ENCODE data around the gene KCTD13. TPM values are rescaled to one million over a fixed set of nuclear protein-coding genes. Genes with fewer than 3 reads are reported as not detected.
"Not testable (repeated sequence)": the region's sequence is repeated elsewhere in the genome, so short reads cannot be mapped to it uniquely, and the experiment has no call there.

Gene KCTD13
- total RNA-seq, 1 donor from 2014 or later = 58.2 TPM

DNA sequence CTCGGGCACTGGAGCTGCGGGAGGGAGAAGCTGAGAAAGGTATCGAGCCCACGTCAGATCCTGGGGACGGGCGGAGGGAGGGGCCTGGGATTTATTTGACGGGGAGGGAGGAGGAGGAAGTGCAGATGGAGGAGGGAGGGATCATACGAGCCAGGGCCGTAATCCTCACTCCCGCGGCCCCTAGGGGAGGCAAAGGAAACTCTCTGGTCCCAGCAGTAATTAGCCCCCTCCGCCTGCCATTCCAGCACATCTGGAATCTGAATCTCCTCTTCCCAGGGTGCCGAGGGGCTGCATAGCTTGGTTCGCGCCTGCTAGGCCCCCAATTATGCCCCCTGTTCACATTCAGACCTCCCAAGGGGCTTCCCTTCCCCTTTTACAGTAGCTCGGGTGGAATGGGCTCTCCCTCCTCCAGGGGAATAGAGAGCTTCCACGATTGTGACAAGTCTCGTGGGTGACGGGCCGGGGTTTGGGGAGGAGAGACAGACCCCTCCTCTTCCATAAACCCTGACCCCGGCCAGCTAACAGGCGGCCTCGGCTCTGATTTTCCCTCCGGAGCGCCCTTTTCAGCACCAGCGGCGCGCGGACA lies 26.4 kb downstream of the KCTD13 start, which contains the start of gene SEZ6L2:
SEZ6L2 (minus strand) TSS at position 35 of the 586 bp plus-strand sequence. CDS start 531 bp downstream, outside the sequence.
- H3K27me3 Mint-ChIP-seq (ENCODE audit: insufficient read depth) = peaks cover 32% of the 10 kb centered on the region
- peaks cover 14% of the 10 kb centered on the region for H3K4me1 Mint-ChIP-seq (ENCODE audit: low read depth)
- peak; percentile 71 for DNase-seq (ENCODE audit: low spot score)
- H3K36me3 Mint-ChIP-seq (ENCODE audit: low read depth) = peaks cover 1% of the 10 kb centered on the region
- intact Hi-C loops (cut with micrococcal nuclease) = loop anchor here (1.0 to 2.0 kb wide), 7 partner anchors 23 to 166 kb away; partner anchors contain the start of genes ALDOA, CDIPT, KCTD13 and MVP
- H3K9me3 Mint-ChIP-seq = no peaks in the 10 kb centered on the region
- H3K4me3 Mint-ChIP-seq = peak within 1 kb of the TSS; percentile 82
- peak within 1 kb of the TSS; percentile 58 for H3K27ac Mint-ChIP-seq

DNA sequence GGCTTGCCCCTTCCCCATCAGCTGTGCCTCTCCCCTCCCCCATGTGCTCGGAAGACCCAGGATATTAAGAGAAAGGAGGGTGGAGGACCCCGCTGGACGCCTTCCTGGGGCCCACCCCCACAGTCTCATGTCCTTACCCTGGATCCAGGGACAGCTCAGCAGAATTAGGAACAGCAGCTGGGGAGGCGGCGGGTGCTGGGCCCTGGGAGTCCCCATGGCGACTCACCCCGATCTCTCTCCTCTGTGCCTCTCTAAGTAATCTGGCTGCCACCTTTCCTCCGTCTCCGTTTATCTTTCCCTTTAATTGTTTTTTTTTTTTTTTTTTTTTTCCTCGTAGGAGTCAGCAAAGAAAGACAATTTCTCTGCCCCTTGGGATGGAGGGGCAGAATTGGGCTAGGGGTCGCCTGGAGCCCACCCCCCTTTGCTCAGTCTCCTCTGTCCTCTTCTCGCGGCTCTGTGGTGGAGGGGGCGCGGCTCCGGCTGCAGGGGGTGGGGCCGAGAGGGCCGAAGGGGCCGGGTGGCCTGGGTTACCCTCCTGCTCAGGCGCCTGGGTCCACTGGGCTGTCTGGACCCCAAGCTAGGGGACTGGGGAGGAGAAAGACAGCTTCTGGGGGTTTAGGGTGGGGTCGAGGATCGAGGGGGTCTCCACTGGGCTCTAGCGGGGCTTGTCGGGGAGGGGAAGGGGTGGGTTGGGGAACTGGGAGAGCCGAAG lies 27.1 kb downstream of the KCTD13 start:
- Mint-ChIP-seq H3K27ac (no peak overlapping the region), H3K9me3 (no peaks in the 10 kb centered on the region)
- intact Hi-C loops (cut with micrococcal nuclease) = no loop called here

DNA sequence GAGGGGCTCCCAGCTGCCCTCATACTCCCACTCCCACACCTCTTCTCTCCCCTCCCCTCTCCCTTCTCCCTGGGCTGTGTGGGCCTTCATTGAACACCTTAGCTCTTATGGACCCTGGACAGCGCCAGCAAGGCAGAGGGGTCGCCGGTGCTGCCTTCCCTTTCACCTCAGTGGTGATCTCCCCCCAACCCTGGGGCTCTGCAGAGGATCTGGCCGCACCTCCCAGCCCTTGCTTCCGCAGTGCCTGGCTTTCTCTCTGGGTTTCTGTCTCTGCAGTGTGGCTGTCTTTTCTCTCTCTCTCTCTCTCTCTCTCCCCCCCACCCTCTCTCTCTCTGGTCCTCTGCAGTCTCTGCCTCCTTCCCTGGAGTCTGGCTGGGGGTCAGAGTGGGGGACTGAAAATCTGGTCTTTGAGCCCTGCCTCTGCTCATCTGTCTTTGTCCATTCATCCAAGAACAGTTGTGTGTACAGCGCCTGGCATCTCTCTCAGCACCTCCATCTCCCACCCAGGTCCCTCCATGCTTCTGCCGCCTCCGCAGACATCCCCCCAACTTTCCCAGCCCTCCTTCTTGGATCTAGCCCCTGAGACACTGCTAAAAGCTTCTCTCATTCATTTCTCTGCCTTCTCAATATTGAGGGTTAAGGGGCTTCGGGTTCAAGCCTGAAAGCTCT lies 27.8 kb downstream of the KCTD13 start:
- Mint-ChIP-seq H3K36me3 (ENCODE audit: low read depth) (peaks cover 1% of the 10 kb centered on the region), H3K4me3 (peak overlapping the region; percentile 34), H3K27me3 (ENCODE audit: insufficient read depth) (peaks cover 32% of the 10 kb centered on the region), H3K9me3 (no peaks in the 10 kb centered on the region), H3K4me1 (ENCODE audit: low read depth) (peaks cover 8% of the 10 kb centered on the region), H3K27ac (no peak overlapping the region)
- no peak for DNase-seq (ENCODE audit: low spot score)
- intact Hi-C loops (cut with micrococcal nuclease) = no loop called here

More for the DNA sequence above, 27.1 kb downstream of the KCTD13 start:
- no peak for DNase-seq (ENCODE audit: low spot score)
- Mint-ChIP-seq H3K36me3 (ENCODE audit: low read depth) (peaks cover 1% of the 10 kb centered on the region), H3K4me1 (ENCODE audit: low read depth) (peaks cover 14% of the 10 kb centered on the region), H3K27me3 (ENCODE audit: insufficient read depth) (peaks cover 32% of the 10 kb centered on the region), H3K4me3 (peak overlapping the region; percentile 54)

DNA sequence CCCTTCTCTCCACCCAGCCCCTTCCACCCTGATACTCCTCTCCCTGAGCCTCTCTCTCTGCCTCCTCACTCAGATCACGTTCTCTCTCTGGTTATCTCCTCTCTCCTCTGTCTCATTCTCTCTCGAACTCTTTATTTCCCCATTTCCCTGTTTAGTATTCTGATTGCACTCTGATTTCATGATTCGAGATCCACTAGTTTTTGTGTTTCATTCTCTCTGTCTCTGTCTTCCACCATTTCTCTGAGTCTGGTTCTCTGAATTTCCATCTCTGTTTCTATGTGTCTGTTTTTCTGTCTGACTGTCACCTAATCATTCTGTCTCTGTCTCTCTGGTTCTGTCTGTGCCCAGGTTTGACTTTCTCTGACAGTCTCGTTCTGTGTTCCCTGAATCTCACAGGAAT lies 28.7 kb downstream of the KCTD13 start:
- no peak for DNase-seq (ENCODE audit: low spot score)
- Mint-ChIP-seq H3K36me3 (ENCODE audit: low read depth) (peaks cover 1% of the 10 kb centered on the region), H3K9me3 (no peaks in the 10 kb centered on the region), H3K4me1 (ENCODE audit: low read depth) (peaks cover 7% of the 10 kb centered on the region), H3K27ac (no peak overlapping the region), H3K27me3 (ENCODE audit: insufficient read depth) (peaks cover 32% of the 10 kb centered on the region), H3K4me3 (no peak overlapping the region)
- intact Hi-C loops (cut with micrococcal nuclease) = no loop called here

DNA sequence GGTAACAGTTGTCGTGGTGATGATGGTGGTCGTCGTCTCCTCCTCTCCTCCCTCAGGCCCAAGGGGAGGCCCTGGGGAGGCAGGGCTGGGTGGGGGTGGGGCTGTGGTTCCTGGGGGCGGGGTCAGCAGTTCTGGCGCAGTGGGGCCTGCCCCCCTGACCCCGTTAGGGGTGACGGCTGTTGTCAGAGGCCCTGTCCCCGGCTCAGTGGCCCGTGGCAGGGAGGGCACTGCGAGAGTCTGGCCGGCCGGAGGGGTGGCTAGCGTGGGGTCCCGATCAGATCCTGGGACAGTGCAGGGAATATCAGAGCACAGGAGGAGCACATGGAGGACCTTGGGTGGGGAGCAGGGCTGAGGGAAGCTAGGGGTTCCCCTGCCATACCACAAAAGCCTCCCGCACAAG lies 29.2 kb downstream of the KCTD13 start:
- intact Hi-C loops (cut with micrococcal nuclease) = no loop called here
- Mint-ChIP-seq H3K4me1 (ENCODE audit: low read depth) (peaks cover 7% of the 10 kb centered on the region), H3K27ac (no peak overlapping the region), H3K36me3 (ENCODE audit: low read depth) (peaks cover 1% of the 10 kb centered on the region), H3K4me3 (no peak overlapping the region), H3K9me3 (no peaks in the 10 kb centered on the region), H3K27me3 (ENCODE audit: insufficient read depth) (peaks cover 32% of the 10 kb centered on the region)
- no peak for DNase-seq (ENCODE audit: low spot score)

DNA sequence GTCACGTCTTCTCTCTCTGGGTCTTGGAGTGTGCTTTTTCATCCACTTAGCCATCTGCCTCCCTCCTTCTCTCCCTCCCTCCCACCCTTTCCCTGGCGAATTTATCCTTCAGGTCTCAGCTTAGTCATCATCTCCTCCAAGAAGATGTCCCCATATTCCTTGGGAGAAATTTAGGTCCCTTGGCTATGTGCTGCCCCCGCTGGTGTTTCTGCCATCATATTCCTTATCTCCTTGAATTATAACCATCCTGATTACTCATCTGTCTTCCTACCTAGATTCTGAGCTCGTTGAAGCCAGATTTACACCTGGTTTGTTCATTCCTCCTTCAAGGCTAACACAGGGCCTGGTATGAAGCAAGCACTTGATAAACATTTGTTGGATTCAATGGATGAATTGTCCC lies 31.7 kb downstream of the KCTD13 start:
- DNase-seq (ENCODE audit: low spot score) = no peak
- H3K36me3 Mint-ChIP-seq (ENCODE audit: low read depth) = no peaks in the 10 kb centered on the region
- H3K4me3 Mint-ChIP-seq = no peak overlapping the region
- peaks cover 33% of the 10 kb centered on the region for H3K27me3 Mint-ChIP-seq (ENCODE audit: insufficient read depth)
- intact Hi-C loops (cut with micrococcal nuclease) = no loop called here
- H3K9me3 Mint-ChIP-seq = no peaks in the 10 kb centered on the region
- H3K4me1 Mint-ChIP-seq (ENCODE audit: low read depth) = no peaks in the 10 kb centered on the region
- H3K27ac Mint-ChIP-seq = no peak overlapping the region

DNA sequence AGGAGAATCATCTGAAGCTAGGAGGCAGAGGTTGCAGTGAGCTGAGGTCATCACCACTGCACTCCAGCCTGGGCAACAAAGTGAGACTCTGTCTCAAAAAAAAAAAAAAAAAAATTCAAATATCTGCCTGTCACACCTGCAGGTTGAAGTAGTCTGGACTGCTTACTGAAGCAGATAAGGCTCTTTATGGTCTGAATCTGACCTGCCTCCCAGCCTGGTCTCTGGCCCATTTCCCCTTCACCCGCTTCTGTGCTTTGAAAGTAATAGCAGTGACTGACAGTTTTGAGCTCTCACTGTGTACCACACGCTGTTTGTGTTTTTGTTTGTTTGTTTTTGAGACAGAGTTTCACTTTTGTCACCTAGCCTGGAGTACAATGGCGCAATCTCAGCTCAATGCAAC lies 32.5 kb downstream of the KCTD13 start:
- H3K27ac Mint-ChIP-seq = no peak overlapping the region
- H3K4me3 Mint-ChIP-seq = no peak overlapping the region
- no peaks in the 10 kb centered on the region for H3K4me1 Mint-ChIP-seq (ENCODE audit: low read depth)
- no peaks in the 10 kb centered on the region for H3K36me3 Mint-ChIP-seq (ENCODE audit: low read depth)
- H3K9me3 Mint-ChIP-seq = no peaks in the 10 kb centered on the region
- DNase-seq (ENCODE audit: low spot score) = no peak
- intact Hi-C loops (cut with micrococcal nuclease) = no loop called here
- H3K27me3 Mint-ChIP-seq (ENCODE audit: insufficient read depth) = peaks cover 27% of the 10 kb centered on the region

DNA sequence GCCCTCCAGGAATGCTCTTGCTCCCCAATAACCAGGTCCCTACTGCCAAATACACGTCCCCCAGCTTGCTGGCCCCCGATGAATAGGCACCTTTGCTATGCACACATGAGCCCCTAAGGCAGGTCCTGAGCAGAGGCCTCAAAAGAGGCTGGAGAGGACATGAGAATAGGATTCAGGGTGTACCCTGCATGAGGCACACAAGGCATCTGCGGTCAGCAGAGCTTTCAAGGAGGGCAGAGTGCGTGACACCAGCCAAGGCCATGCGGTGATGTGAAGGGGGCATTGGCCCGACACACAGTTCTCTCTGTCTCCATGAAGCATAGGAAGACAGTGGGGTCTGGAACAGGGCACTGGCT lies 33.6 kb downstream of the KCTD13 start:
- Mint-ChIP-seq H3K27ac (no peak overlapping the region), H3K4me1 (ENCODE audit: low read depth) (no peaks in the 10 kb centered on the region), H3K4me3 (no peak overlapping the region), H3K9me3 (no peaks in the 10 kb centered on the region), H3K27me3 (ENCODE audit: insufficient read depth) (peaks cover 17% of the 10 kb centered on the region), H3K36me3 (ENCODE audit: low read depth) (no peaks in the 10 kb centered on the region)
- intact Hi-C loops (cut with micrococcal nuclease) = no loop called here
- no peak for DNase-seq (ENCODE audit: low spot score)

DNA sequence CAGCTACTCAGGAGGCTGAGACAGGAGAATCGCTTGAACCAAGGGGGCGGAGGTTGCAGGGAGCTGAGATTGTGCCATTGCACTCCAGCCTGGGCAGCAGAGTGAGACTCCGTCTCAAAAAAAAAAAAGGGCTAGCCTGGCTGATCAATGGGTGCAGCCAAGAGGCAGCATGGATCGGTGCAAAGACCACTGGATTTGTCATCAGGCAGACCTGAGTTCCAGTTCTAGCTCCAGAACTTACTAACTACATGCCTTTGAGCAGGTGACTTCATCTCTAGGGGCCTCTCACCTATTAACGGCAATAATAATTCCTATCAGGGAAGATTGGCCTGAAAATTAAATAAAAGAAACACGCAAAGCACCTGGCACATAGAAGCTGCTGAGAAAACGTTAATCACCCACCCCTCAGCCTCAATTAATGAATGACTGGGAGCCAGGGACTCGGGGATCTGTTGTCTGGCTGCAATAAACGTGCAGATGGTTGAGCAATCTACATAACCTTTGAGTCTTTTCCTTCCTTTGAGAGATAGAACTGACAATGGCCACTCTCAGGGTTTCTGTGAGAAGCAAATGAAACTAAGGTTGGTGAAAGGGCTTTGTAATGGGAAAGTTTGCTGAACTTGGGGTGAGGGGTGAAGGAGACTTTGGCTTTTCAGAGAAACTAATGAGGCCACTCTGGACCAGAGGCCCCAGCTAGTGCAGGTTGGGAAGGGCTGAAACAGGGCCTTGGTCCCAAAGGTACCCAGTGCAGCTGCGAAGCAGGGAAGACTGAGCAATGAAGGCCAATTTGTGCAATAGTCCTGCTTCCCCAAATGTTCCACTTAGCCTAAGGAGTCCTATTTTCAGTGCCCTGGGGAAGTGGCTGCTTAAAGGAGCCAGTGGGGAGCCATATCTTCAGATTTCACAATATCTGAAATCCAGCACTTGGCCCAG lies 34.2 kb downstream of the KCTD13 start:
- no peak overlapping the region for H3K4me3 Mint-ChIP-seq
- H3K27me3 Mint-ChIP-seq (ENCODE audit: insufficient read depth) = peaks cover 13% of the 10 kb centered on the region
- no peak overlapping the region for H3K27ac Mint-ChIP-seq
- no peaks in the 10 kb centered on the region for H3K36me3 Mint-ChIP-seq (ENCODE audit: low read depth)
- no peak for DNase-seq (ENCODE audit: low spot score)
- no peaks in the 10 kb centered on the region for H3K9me3 Mint-ChIP-seq
- H3K4me1 Mint-ChIP-seq (ENCODE audit: low read depth) = no peaks in the 10 kb centered on the region
- intact Hi-C loops (cut with micrococcal nuclease) = no loop called here

DNA sequence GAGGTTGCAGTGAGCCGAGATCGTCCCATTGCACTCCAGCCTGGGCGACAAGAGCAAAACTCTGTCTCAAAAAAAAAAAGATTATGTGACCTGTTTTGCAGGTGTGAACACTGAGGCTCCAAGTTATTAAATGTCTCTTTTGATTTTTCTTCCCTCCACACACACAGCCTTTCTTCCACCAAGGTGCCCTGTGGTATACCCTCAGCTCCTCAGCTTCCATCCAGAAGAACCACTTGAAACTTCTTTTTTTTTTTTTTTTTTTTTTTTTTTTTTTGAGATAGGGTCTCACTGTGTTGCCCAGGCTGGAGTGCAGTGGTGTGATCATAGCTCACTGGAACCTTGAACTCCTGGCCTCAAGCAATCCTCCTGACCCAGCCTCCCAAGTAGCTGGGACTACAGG lies 36.7 kb downstream of the KCTD13 start:
- intact Hi-C loops (cut with micrococcal nuclease); H3K36me3 Mint-ChIP-seq (ENCODE audit: low read depth); H3K9me3 Mint-ChIP-seq; DNase-seq (ENCODE audit: low spot score); H3K27ac Mint-ChIP-seq; H3K4me1 Mint-ChIP-seq (ENCODE audit: low read depth); H3K4me3 Mint-ChIP-seq; H3K27me3 Mint-ChIP-seq (ENCODE audit: insufficient read depth): not testable (repeated sequence)

DNA sequence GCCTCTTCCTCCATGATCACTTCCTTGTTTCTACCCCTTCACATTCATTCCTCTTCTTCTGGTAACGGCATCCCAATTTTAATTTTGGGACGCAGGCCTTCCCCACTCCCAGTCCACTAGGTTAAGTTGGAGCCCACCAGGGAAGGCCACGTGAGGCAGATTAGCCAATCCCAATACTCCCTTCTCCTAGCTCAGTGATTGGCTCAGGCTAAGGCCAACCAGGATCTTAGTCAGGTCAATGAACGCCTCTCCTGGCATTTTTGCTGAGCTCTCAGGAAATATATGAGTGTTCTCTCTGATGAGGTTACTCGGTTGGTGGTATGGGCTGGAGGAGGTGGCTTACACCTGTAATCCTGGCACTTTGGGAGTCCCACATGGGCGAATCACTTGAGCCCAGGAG lies 42.0 kb downstream of the KCTD13 start:
- H3K27me3 Mint-ChIP-seq (ENCODE audit: insufficient read depth) = peaks cover 3% of the 10 kb centered on the region
- no peaks in the 10 kb centered on the region for H3K4me1 Mint-ChIP-seq (ENCODE audit: low read depth)
- H3K36me3 Mint-ChIP-seq (ENCODE audit: low read depth) = no peaks in the 10 kb centered on the region
- intact Hi-C loops (cut with micrococcal nuclease) = no loop called here
- H3K4me3 Mint-ChIP-seq = no peak overlapping the region
- no peak overlapping the region for H3K27ac Mint-ChIP-seq
- H3K9me3 Mint-ChIP-seq = no peaks in the 10 kb centered on the region
- DNase-seq (ENCODE audit: low spot score) = no peak

DNA sequence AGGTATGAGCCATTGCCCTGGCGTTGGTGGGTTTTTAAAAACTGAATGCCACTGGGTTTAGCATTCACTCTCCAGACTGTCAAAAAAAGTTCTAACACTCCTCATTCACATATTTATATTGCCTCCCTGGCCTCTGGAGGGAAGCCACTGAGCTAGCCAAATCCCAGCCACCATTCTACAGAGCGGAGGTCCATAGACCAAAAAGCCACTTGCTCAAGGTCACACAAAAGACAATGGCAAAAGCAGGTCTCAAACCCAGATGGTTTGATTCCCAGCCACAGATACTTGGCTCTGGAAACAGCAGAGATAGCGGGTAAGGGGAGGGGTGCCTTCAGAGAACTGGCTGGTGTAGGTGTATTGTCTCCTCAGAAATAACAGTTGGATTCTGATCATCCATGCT lies 45.0 kb downstream of the KCTD13 start:
- no peak for DNase-seq (ENCODE audit: low spot score)
- peaks cover 11% of the 10 kb centered on the region for H3K4me1 Mint-ChIP-seq (ENCODE audit: low read depth)
- no peaks in the 10 kb centered on the region for H3K36me3 Mint-ChIP-seq (ENCODE audit: low read depth)
- no peaks in the 10 kb centered on the region for H3K9me3 Mint-ChIP-seq
- peaks cover 21% of the 10 kb centered on the region for H3K27me3 Mint-ChIP-seq (ENCODE audit: insufficient read depth)
- H3K4me3 Mint-ChIP-seq = no peak overlapping the region
- no peak overlapping the region for H3K27ac Mint-ChIP-seq
- intact Hi-C loops (cut with micrococcal nuclease) = no loop called here
